ENCODE measurements around the gene OR2AE1.

The OR2AE1 gene

DNA sequence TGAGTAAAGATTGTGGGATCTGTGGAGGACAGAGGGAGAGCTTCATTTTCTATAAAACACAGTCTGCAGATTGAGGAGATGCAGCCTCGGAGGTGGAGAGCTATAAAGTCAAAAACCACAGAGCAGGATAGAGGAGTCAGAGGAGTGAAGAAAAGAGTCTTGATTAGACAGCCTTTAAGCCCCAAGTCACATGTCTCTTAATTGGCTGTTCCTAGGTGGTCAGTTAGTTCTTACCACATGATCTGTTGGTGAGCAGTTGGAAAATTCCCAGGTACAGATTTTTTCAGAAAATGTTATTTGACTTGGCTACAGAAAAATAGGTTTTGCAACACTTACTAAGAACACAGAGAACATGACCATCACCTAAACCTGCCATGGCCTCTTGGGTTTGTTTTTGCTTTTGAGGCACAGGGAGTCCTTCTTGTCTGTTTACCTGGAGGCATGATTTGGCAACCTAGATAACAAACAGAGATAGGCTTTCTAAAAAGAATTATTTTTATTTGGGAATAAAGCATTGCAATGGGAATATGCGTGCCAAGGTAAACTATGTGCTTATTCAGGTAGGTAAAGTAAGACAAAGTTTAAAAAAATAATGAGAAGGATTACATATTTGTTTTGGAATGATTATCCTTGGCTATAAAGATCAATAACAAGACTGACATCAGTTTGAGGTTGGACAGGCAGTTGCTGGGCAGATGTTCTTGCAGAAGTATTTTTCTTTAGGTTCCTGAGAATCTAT is 49.6 kb downstream of the OR2AE1 start:
- peak overlapping the region; percentile 82 for H3K27ac ChIP-seq
- TF ChIP-seq, protein P1, sequence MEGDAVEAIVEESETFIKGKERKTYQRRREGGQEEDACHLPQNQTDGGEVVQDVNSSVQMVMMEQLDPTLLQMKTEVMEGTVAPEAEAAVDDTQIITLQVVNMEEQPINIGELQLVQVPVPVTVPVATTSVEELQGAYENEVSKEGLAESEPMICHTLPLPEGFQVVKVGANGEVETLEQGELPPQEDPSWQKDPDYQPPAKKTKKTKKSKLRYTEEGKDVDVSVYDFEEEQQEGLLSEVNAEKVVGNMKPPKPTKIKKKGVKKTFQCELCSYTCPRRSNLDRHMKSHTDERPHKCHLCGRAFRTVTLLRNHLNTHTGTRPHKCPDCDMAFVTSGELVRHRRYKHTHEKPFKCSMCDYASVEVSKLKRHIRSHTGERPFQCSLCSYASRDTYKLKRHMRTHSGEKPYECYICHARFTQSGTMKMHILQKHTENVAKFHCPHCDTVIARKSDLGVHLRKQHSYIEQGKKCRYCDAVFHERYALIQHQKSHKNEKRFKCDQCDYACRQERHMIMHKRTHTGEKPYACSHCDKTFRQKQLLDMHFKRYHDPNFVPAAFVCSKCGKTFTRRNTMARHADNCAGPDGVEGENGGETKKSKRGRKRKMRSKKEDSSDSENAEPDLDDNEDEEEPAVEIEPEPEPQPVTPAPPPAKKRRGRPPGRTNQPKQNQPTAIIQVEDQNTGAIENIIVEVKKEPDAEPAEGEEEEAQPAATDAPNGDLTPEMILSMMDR (conservative IDR thresholded peaks at IDR 0.05), result no peak
